Endodermal cell (in vitro differentiated cells): ENCODE results near the gene CTBP1. TPM values are rescaled to one million over a fixed set of nuclear protein-coding genes. Genes with fewer than 3 reads are reported as not detected.
A peak's percentile ranks its signal among the peaks of the same experiment; 100 is the strongest.

ENCODE experiments used
- DNase-seq: peaks from one replicate; pipeline ENCODE4 v3.0.0-alpha.2; 2017
- H3K27ac ChIP-seq: 2 replicates; pipeline ENCODE4 v1.5.1; 2013; ENCODE audit warnings: mild to moderate bottlenecking, low read depth, low read length, moderate library complexity
- H3K27me3 ChIP-seq: 2 replicates; pipeline ENCODE4 v1.6.1; 2013; ENCODE audit warnings: mild to moderate bottlenecking, low read length, moderate library complexity; ENCODE audit not compliant: insufficient read depth, control insufficient read depth, poor library complexity, severe bottlenecking
- H3K36me3 ChIP-seq: 2 replicates; pipeline ENCODE4 v1.7.0; 2013; ENCODE audit warnings: mild to moderate bottlenecking, low read length, moderate library complexity; ENCODE audit not compliant: control insufficient read depth, insufficient read depth
- H3K4me1 ChIP-seq: one replicate; pipeline ENCODE4 v1.7.0; 2013; ENCODE audit warnings: low read length; ENCODE audit not compliant: control insufficient read depth, insufficient read depth
- H3K4me3 ChIP-seq: 2 replicates; pipeline ENCODE4 v1.5.1; 2013; ENCODE audit warnings: mild to moderate bottlenecking, low read length, moderate library complexity
- H3K9ac ChIP-seq: 2 replicates; pipeline ENCODE4 v1.6.1; 2013; ENCODE audit warnings: mild to moderate bottlenecking, low read length, moderate library complexity; ENCODE audit not compliant: poor library complexity, severe bottlenecking; ENCODE audit errors: extremely low read depth
- H3K9me3 ChIP-seq: 2 replicates; pipeline ENCODE4 v1.6.1; 2013; ENCODE audit warnings: mild to moderate bottlenecking, low read length, moderate library complexity; ENCODE audit not compliant: control insufficient read depth
- H3K27ac Mint-ChIP-seq: 2 replicates; pipeline ENCODE4 v1.8.0; 2020; ENCODE audit warnings: mixed read lengths
- H3K27me3 Mint-ChIP-seq: 2 replicates; pipeline ENCODE4 v1.8.0; 2021; ENCODE audit warnings: mild to moderate bottlenecking, mixed read lengths; ENCODE audit not compliant: insufficient read depth
- H3K36me3 Mint-ChIP-seq: 2 replicates; pipeline ENCODE4 v1.8.0; 2020; ENCODE audit warnings: low read depth, mixed read lengths
- H3K4me1 Mint-ChIP-seq: 2 replicates; pipeline ENCODE4 v1.8.0; 2020; ENCODE audit warnings: mixed read lengths
- H3K4me3 Mint-ChIP-seq: 2 replicates; pipeline ENCODE4 v1.8.0; 2020; ENCODE audit warnings: mild to moderate bottlenecking, moderate library complexity, mixed read lengths
- H3K9me3 Mint-ChIP-seq: 2 replicates; pipeline ENCODE4 v1.8.0; 2020; ENCODE audit warnings: mild to moderate bottlenecking, mixed read lengths
- WGBS, 2 experiments: methylation state at CpG; one replicate each; pipeline versions ENCODE4 v1.1.5 to v1.1.7; 2013; ENCODE audit warnings: missing lambda C conversion rate in 2 of 2, mixed read lengths in 1 of 2; ENCODE audit not compliant: insufficient coverage in 1 of 2, insufficient read length in 1 of 2; 5-methylcytosine and 5-hydroxymethylcytosine counted together
- total RNA-seq, 2 donors: library from RNA; stranded (reverse); fragmentation: NEBNext Ultra II Directional in 1 of 2; extraction: Animal tissue kit (Norgen Biotek cat#: 25700) in 1 of 2; gene quantifications; 2 replicates in 1 of 2; 3 replicates in 1 of 2; pipeline ENCODE4 v1.2.1, GENCODE V29; 2021
- TF ChIP-seq, protein P1 (sequence below): fragments of 200-600 bp; sonication (generic); conservative IDR thresholded peaks from 2 replicates; pipeline ENCODE4 v1.5.0; 2021; ENCODE audit warnings: antibody characterized with exemption, mild to moderate bottlenecking

The CTBP1 gene
- total RNA-seq, 2 donors from 2014 or later = 181 to 189 TPM

DNA sequence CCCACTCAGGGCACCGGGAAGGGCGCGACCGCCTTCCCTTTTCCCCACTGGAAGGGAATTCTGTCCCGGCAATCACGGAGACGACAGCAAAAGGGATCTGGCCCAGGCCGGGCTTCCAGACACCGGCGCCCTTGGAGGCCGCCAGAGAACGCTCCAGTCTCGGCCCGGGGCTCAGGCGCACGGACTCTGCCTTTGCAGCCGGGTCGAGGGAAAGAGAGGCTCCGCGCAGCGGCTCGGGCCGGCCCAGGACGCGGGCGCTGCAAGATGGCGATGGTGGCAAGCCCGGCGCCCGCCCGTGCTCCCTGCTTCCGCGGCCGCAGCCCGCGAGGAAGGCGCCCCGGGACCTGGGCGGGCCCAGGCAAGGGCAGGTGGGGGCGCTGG lies 1.1 kb downstream of the CTBP1 start:
- Histone ChIP-seq H3K27me3 (no peaks in the 10 kb centered on the region), H3K4me1 (peaks cover 4% of the 10 kb centered on the region), H3K9ac (peak overlapping the region; percentile 84), H3K4me3 (peak overlapping the region; percentile 85), H3K27ac (peak overlapping the region; percentile 88), H3K9me3 (peaks cover 27% of the 10 kb centered on the region), H3K36me3 (peaks cover 20% of the 10 kb centered on the region)
- H3K27me3 Mint-ChIP-seq = peaks cover 3% of the 10 kb centered on the region
- peaks cover 30% of the 10 kb centered on the region for H3K9me3 Mint-ChIP-seq
- H3K4me3 Mint-ChIP-seq = peak overlapping the region; percentile 66
- 0% methylated on average over 21 to 40 of the region's 40 CpGs for WGBS, 2 experiments
- TF ChIP-seq, protein P1, sequence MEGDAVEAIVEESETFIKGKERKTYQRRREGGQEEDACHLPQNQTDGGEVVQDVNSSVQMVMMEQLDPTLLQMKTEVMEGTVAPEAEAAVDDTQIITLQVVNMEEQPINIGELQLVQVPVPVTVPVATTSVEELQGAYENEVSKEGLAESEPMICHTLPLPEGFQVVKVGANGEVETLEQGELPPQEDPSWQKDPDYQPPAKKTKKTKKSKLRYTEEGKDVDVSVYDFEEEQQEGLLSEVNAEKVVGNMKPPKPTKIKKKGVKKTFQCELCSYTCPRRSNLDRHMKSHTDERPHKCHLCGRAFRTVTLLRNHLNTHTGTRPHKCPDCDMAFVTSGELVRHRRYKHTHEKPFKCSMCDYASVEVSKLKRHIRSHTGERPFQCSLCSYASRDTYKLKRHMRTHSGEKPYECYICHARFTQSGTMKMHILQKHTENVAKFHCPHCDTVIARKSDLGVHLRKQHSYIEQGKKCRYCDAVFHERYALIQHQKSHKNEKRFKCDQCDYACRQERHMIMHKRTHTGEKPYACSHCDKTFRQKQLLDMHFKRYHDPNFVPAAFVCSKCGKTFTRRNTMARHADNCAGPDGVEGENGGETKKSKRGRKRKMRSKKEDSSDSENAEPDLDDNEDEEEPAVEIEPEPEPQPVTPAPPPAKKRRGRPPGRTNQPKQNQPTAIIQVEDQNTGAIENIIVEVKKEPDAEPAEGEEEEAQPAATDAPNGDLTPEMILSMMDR = no peak
- no peak overlapping the region for H3K27ac Mint-ChIP-seq
- peaks cover 29% of the 10 kb centered on the region for H3K36me3 Mint-ChIP-seq
- H3K4me1 Mint-ChIP-seq = peaks cover 10% of the 10 kb centered on the region
- DNase-seq = no peak

DNA sequence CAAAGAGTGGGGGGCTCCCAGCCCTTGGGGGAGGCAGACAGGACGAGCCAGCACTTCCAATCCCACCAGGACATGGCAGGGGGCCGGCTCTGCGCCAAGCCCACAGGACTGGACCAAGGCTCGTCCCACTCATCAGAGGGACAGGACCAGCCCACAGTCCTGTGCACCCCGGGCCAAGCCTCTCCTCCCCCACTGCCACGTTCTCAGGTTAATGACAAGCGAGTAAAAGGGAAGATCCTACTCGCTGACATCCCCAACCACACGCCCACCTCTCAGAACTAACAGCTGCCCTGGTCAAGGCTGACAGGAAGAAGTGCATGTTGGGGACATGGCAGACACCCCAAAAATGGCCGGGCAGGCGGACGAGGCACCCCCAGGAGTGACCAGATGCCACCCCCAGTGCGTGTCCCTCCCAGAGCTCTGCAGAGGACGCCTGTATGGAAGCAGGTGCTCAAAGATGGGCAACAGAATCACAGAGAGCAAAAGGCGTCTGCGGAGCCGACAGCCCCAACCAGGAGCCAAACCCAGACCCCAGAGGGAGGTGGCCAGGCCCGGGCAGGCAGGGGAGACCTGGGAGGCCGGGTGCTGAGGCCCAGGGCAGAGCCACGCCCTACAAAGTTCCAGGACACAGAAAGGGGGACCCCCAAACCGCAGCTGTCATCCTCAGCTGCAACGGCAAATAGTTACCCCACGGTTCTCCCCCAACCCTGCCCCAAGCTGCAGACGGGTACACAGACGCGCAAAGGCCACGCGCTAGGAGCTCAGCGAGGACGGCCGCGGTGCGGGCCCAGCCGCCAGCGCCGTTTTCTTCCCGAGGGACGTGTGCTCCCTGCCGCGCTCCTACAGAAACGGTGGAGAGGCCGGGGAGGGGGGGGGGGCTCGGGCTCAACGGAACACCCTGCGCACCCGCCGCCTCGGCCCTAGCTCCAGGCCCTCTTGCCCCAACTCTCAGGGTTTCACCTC lies 1.7 kb downstream of the CTBP1 start:
- peak overlapping the region; percentile 66 for H3K4me3 Mint-ChIP-seq
- DNase-seq = peak; percentile 58
- peak overlapping the region; percentile 88 for H3K27ac ChIP-seq

DNA sequence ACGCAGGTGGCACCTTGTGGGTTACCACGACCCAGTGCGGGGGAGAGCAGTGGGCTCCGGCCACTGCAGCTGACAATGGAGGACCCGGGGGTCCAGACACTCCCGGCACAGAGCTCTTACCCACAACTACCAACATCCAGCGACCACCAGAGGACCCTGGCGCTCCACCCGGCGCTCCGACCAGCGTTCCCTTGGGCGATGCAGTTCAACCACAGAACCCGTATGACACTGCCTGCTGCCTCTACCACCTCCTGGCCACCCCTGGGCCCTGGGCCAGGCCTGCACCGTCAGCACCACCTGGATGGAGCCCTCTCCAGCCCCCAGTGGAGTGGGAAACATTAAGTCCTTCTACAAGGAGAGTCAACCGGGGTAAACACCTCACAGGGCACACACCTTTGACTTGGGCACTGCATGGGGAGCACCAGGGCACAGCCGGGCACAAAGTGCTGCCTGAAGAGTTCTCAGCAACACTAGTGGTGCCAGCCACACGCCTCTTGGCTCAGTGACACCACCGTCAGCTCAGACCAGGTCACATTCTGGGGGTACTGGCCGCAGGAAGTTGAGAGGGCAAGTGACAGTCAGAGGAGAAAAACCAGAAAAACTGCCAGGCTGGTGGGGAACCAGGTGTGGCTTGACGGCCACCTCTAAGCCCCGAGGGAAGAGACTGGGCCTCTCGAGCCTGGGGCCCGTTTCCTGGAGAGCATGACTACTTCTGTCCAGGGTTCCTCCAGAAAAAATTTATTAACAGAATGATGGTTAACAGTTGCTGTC lies 2.6 kb downstream of the CTBP1 start:
- Histone ChIP-seq H3K9me3 (peaks cover 12% of the 10 kb centered on the region), H3K36me3 (peaks cover 11% of the 10 kb centered on the region), H3K9ac (no peak overlapping the region), H3K4me1 (peaks cover 4% of the 10 kb centered on the region), H3K4me3 (peak overlapping the region; percentile 85), H3K27ac (no peak overlapping the region), H3K27me3 (no peaks in the 10 kb centered on the region)
- H3K4me1 Mint-ChIP-seq = peaks cover 10% of the 10 kb centered on the region
- no peak for DNase-seq
- no peak overlapping the region for H3K27ac Mint-ChIP-seq
- TF ChIP-seq, protein P1 = no peak
- peaks cover 18% of the 10 kb centered on the region for H3K36me3 Mint-ChIP-seq
- H3K9me3 Mint-ChIP-seq = peaks cover 16% of the 10 kb centered on the region
- H3K27me3 Mint-ChIP-seq = no peaks in the 10 kb centered on the region
- 85 to 90% methylated on average over 10 to 24 of the region's 24 CpGs for WGBS, 2 experiments
- peak overlapping the region; percentile 66 for H3K4me3 Mint-ChIP-seq

More for the DNA sequence above, 1.7 kb downstream of the CTBP1 start:
- Histone ChIP-seq H3K9ac (peak overlapping the region; percentile 84), H3K4me3 (peak overlapping the region; percentile 85), H3K9me3 (peaks cover 21% of the 10 kb centered on the region), H3K27me3 (no peaks in the 10 kb centered on the region), H3K36me3 (peaks cover 16% of the 10 kb centered on the region), H3K4me1 (peaks cover 4% of the 10 kb centered on the region)
- no peak overlapping the region for H3K27ac Mint-ChIP-seq
- WGBS, 2 experiments = 32 to 54% methylated on average over 14 to 48 of the region's 48 CpGs
- peaks cover 10% of the 10 kb centered on the region for H3K4me1 Mint-ChIP-seq
- peaks cover 26% of the 10 kb centered on the region for H3K36me3 Mint-ChIP-seq
- no peaks in the 10 kb centered on the region for H3K27me3 Mint-ChIP-seq
- TF ChIP-seq, protein P1 = no peak
- H3K9me3 Mint-ChIP-seq = peaks cover 25% of the 10 kb centered on the region
